GM23338 (cell line): ENCODE measurements around the gene TAAR5. TPM values are rescaled to one million over a fixed set of nuclear protein-coding genes. Genes with fewer than 3 reads are reported as not detected.

Source experiments
- ATAC-seq: fragments of 200-7000 bp; cut with Tn5 transposase; 3 replicates; pipeline ENCODE4 v1.9.1; 2020
- DNase-seq: peaks from one replicate; pipeline ENCODE4 v3.0.0-alpha.2; 2015; ENCODE audit warnings: low spot score
- H2AFZ ChIP-seq: fragments of 200-600 bp; sonication (generic); 2 replicates; pipeline ENCODE4 v1.8.0; 2016; ENCODE audit warnings: antibody characterized with exemption, mild to moderate bottlenecking, moderate library complexity
- H3F3A ChIP-seq: fragments of 200-600 bp; sonication (generic); replicated peaks from 2 replicates; pipeline ENCODE4 v1.8.0; 2017; ENCODE audit warnings: antibody characterized with exemption, mixed run types, low read depth
- H3K27ac ChIP-seq: fragments of 200-600 bp; sonication (generic); 2 replicates; pipeline ENCODE4 v1.6.1; 2016; ENCODE audit warnings: low read depth
- H3K27me3 ChIP-seq: fragments of 200-600 bp; sonication (generic); 2 replicates; pipeline ENCODE4 v1.8.0; 2016; ENCODE audit warnings: mild to moderate bottlenecking, mixed run types, moderate library complexity; ENCODE audit not compliant: insufficient read depth
- H3K36me3 ChIP-seq: fragments of 200-600 bp; sonication (generic); 2 replicates; pipeline ENCODE4 v1.8.0; 2016; ENCODE audit warnings: mild to moderate bottlenecking; ENCODE audit not compliant: insufficient read depth
- H3K4me1 ChIP-seq: fragments of 200-600 bp; sonication (generic); 2 replicates; pipeline ENCODE4 v1.8.0; 2016; ENCODE audit warnings: mild to moderate bottlenecking, moderate library complexity; ENCODE audit not compliant: insufficient read depth
- H3K4me2 ChIP-seq: fragments of 200-600 bp; sonication (generic); 2 replicates; pipeline ENCODE4 v1.7.1; 2017; ENCODE audit warnings: mixed run types
- H3K4me3 ChIP-seq: fragments of 200-600 bp; sonication (generic); 2 replicates; pipeline ENCODE4 v1.6.1; 2016; ENCODE audit warnings: mixed run types
- H3K79me2 ChIP-seq: fragments of 200-600 bp; sonication (generic); replicated peaks from 2 replicates; pipeline ENCODE4 v1.8.0; 2017; ENCODE audit warnings: mild to moderate bottlenecking; ENCODE audit not compliant: insufficient read depth
- H3K9me2 ChIP-seq: fragments of 200-600 bp; sonication (generic); 2 replicates; pipeline ENCODE4 v1.8.0; 2017; ENCODE audit not compliant: insufficient read depth
- H4K20me1 ChIP-seq: fragments of 200-600 bp; sonication (generic); replicated peaks from 2 replicates; pipeline ENCODE4 v1.8.0; 2017; ENCODE audit warnings: mild to moderate bottlenecking; ENCODE audit not compliant: insufficient read depth
- H3K27ac Mint-ChIP-seq: 2 replicates; pipeline ENCODE4 v1.8.0; 2020; ENCODE audit warnings: inconsistent platforms, mild to moderate bottlenecking, moderate library complexity, mixed read lengths
- H3K27me3 Mint-ChIP-seq: 3 replicates; pipeline ENCODE4 v1.8.0; 2022; ENCODE audit warnings: low read depth, mild to moderate bottlenecking, moderate library complexity, mixed read lengths, inconsistent platforms; ENCODE audit not compliant: insufficient read depth, poor library complexity
- H3K36me3 Mint-ChIP-seq: 3 replicates; pipeline ENCODE4 v1.8.0; 2021; ENCODE audit warnings: low read depth, mild to moderate bottlenecking, inconsistent platforms, moderate library complexity, mixed read lengths
- H3K4me1 Mint-ChIP-seq: 3 replicates; pipeline ENCODE4 v1.8.0; 2020; ENCODE audit warnings: mild to moderate bottlenecking, inconsistent platforms, mixed read lengths
- H3K4me3 Mint-ChIP-seq: 3 replicates; pipeline ENCODE4 v1.8.0; 2021; ENCODE audit warnings: moderate library complexity, mild to moderate bottlenecking, inconsistent platforms, mixed read lengths
- H3K9me3 Mint-ChIP-seq: 3 replicates; pipeline ENCODE4 v1.8.0; 2020; ENCODE audit warnings: moderate library complexity, mild to moderate bottlenecking, inconsistent platforms, mixed read lengths
- CREB1 ChIP-seq: fragments of 250-450 bp; sonication (Bioruptor Pico); IDR thresholded peaks from 2 replicates; pipeline ENCODE4 v1.5.0; 2020; ENCODE audit warnings: low read depth, mild to moderate bottlenecking, moderate library complexity
- EZH2 ChIP-seq: fragments of 200-600 bp; sonication (generic); IDR thresholded peaks from one replicate; pipeline ENCODE4 v1.8.0; 2017; ENCODE audit warnings: antibody characterized with exemption, mild to moderate bottlenecking, low read depth; ENCODE audit not compliant: unreplicated experiment
- EZH2phosphoT487 ChIP-seq: fragments of 200-600 bp; sonication (generic); IDR thresholded peaks from one replicate; pipeline ENCODE4 v1.8.1; 2018; ENCODE audit warnings: antibody characterized with exemption; ENCODE audit not compliant: unreplicated experiment
- JUNB ChIP-seq: IDR thresholded peaks from one replicate; pipeline ENCODE4 v1.6.1; 2016; ENCODE audit warnings: antibody characterized with exemption; ENCODE audit not compliant: unreplicated experiment
- NANOG ChIP-seq: IDR thresholded peaks from 2 replicates; pipeline ENCODE4 v1.6.1; 2016; ENCODE audit warnings: antibody characterized with exemption, borderline replicate concordance
- POLR2AphosphoS5 ChIP-seq: IDR thresholded peaks from 2 replicates; pipeline ENCODE4 v1.6.1; 2016; ENCODE audit warnings: antibody characterized with exemption, low read depth
- STAT1 ChIP-seq: IDR thresholded peaks from one replicate; pipeline ENCODE4 v1.6.1; 2016; ENCODE audit warnings: antibody characterized with exemption; ENCODE audit not compliant: unreplicated experiment
- ZNF331 ChIP-seq: fragments of 250-450 bp; sonication (Bioruptor Pico); IDR thresholded peaks from 2 replicates; pipeline ENCODE4 v1.5.0; 2020; ENCODE audit warnings: low read depth, mild to moderate bottlenecking, moderate library complexity
- polyA plus RNA-seq: library from polyadenylated mRNA; unstranded; fragments of >200 nt; fragmentation: Nextera tagmentation; extraction: Ambion mirVana; gene quantifications from 2 replicates; pipeline ENCODE4 v1.2.1, GENCODE V29; 2016
- total RNA-seq: library from RNA; depleted of rRNA; stranded (reverse); fragments of >200 nt; shearing (Covaris generic); gene quantifications from 2 replicates; pipeline ENCODE4 v1.2.3, GENCODE V29; 2014
- TF ChIP-seq, protein P1 (sequence below): fragments of 250-450 bp; sonication (Bioruptor Pico); IDR thresholded peaks from 2 replicates; pipeline ENCODE4 v1.5.0; 2020; ENCODE audit warnings: mild to moderate bottlenecking, moderate library complexity
- TF ChIP-seq, protein P2 (sequence below): IDR thresholded peaks from 2 replicates; pipeline ENCODE4 v1.6.1; 2016; ENCODE audit warnings: antibody characterized with exemption
- TF ChIP-seq, protein P3 (sequence below), 2 experiments: fragments of 200-600 bp in 1 of 2; sonication (generic) in 1 of 2; conservative IDR thresholded peaks; 2 replicates each; pipeline versions ENCODE4 v1.5.1 to v1.6.1; 2016 to 2017; ENCODE audit warnings: antibody characterized with exemption in 2 of 2, low read depth in 2 of 2, mild to moderate bottlenecking in 2 of 2, moderate library complexity in 1 of 2

TAAR5 gene
- total and polyA plus RNA-seq, 2 experiments from 2014 or later = not detected

DNA sequence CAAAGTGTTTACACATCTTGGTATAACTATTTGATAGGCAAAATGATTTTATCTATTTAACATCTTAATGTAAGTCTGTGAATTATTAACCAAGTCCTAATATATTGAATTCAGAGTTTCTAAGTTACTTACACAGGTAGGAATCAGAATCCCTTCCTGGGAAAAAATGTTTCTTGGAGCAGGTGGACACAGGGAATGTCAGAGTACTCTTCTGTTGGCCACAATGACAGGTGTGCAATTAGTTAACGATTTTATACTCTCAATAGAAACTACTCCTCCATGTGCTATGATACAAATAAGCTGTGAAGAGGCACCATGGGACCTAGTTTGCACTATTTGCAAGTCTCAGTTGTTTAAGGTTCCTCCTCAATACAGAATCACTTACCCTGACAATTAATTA lies 821 bp upstream of the TAAR5 start:
- no peak for ATAC-seq
- Histone ChIP-seq H3K4me2 (no peak overlapping the region), H3K27me3 (no peaks in the 10 kb centered on the region), H3F3A (no peaks in the 10 kb centered on the region), H2AFZ (no peak overlapping the region), H3K4me1 (no peaks in the 10 kb centered on the region), H3K79me2 (no peaks in the 10 kb centered on the region), H3K9me2 (no peaks in the 10 kb centered on the region), H3K4me3 (no peak overlapping the region), H3K27ac (no peak overlapping the region), H4K20me1 (no peaks in the 10 kb centered on the region), H3K36me3 (no peaks in the 10 kb centered on the region)
- Mint-ChIP-seq H3K27ac (no peak overlapping the region), H3K4me3 (no peak overlapping the region), H3K9me3 (no peaks in the 10 kb centered on the region), H3K27me3 (peaks cover 2% of the 10 kb centered on the region), H3K36me3 (no peaks in the 10 kb centered on the region), H3K4me1 (no peaks in the 10 kb centered on the region)
- DNase-seq = no peak
- no peak for TF ChIP-seq POLR2AphosphoS5
- TF ChIP-seq, protein P1, sequence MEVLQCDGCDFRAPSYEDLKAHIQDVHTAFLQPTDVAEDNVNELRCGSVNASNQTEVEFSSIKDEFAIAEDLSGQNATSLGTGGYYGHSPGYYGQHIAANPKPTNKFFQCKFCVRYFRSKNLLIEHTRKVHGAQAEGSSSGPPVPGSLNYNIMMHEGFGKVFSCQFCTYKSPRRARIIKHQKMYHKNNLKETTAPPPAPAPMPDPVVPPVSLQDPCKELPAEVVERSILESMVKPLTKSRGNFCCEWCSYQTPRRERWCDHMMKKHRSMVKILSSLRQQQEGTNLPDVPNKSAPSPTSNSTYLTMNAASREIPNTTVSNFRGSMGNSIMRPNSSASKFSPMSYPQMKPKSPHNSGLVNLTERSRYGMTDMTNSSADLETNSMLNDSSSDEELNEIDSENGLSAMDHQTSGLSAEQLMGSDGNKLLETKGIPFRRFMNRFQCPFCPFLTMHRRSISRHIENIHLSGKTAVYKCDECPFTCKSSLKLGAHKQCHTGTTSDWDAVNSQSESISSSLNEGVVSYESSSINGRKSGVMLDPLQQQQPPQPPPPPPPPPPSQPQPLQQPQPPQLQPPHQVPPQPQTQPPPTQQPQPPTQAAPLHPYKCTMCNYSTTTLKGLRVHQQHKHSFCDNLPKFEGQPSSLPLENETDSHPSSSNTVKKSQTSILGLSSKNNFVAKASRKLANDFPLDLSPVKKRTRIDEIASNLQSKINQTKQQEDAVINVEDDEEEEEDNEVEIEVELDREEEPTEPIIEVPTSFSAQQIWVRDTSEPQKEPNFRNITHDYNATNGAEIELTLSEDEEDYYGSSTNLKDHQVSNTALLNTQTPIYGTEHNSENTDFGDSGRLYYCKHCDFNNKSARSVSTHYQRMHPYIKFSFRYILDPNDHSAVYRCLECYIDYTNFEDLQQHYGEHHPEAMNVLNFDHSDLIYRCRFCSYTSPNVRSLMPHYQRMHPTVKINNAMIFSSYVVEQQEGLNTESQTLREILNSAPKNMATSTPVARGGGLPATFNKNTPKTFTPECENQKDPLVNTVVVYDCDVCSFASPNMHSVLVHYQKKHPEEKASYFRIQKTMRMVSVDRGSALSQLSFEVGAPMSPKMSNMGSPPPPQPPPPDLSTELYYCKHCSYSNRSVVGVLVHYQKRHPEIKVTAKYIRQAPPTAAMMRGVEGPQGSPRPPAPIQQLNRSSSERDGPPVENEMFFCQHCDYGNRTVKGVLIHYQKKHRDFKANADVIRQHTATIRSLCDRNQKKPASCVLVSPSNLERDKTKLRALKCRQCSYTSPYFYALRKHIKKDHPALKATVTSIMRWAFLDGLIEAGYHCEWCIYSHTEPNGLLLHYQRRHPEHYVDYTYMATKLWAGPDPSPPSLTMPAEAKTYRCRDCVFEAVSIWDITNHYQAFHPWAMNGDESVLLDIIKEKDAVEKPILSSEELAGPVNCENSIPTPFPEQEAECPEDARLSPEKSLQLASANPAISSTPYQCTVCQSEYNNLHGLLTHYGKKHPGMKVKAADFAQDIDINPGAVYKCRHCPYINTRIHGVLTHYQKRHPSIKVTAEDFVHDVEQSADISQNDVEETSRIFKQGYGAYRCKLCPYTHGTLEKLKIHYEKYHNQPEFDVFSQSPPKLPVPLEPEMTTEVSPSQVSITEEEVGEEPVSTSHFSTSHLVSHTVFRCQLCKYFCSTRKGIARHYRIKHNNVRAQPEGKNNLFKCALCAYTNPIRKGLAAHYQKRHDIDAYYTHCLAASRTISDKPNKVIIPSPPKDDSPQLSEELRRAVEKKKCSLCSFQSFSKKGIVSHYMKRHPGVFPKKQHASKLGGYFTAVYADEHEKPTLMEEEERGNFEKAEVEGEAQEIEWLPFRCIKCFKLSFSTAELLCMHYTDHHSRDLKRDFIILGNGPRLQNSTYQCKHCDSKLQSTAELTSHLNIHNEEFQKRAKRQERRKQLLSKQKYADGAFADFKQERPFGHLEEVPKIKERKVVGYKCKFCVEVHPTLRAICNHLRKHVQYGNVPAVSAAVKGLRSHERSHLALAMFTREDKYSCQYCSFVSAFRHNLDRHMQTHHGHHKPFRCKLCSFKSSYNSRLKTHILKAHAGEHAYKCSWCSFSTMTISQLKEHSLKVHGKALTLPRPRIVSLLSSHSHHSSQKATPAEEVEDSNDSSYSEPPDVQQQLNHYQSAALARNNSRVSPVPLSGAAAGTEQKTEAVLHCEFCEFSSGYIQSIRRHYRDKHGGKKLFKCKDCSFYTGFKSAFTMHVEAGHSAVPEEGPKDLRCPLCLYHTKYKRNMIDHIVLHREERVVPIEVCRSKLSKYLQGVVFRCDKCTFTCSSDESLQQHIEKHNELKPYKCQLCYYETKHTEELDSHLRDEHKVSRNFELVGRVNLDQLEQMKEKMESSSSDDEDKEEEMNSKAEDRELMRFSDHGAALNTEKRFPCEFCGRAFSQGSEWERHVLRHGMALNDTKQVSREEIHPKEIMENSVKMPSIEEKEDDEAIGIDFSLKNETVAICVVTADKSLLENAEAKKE (CRISPR knock-in tag) = no peak
- no peak for TF ChIP-seq EZH2phosphoT487
- no peak for TF ChIP-seq STAT1
- TF ChIP-seq CREB1 (CRISPR knock-in tag) = no peak

DNA sequence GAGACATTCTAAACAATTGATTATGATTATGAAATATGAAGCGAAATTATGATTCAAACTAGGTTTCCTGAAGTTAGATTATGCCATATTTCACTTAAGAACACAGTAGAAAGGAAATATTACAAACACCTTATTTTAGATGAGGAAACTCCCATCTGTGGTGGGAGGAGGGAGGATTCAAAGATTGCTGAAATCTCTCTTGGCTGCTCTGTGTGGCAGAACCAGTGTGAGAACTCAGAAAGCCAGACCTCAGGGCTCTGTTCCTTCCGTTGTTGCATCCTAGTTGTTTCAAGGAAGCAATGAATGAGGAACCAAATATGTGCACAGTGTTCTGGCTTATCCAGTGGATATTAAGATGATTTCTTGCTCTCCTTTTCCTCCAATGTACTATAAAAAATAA lies 2.1 kb downstream of the TAAR5 start:
- Mint-ChIP-seq H3K4me1 (peaks cover 6% of the 10 kb centered on the region), H3K27me3 (peaks cover 2% of the 10 kb centered on the region), H3K27ac (no peak overlapping the region), H3K36me3 (no peaks in the 10 kb centered on the region), H3K9me3 (no peaks in the 10 kb centered on the region), H3K4me3 (no peak overlapping the region)
- H3K4me2 ChIP-seq = no peak overlapping the region
- no peaks in the 10 kb centered on the region for H3K4me1 ChIP-seq
- no peaks in the 10 kb centered on the region for H3K79me2 ChIP-seq
- H3K36me3 ChIP-seq = no peaks in the 10 kb centered on the region
- H3F3A ChIP-seq = no peaks in the 10 kb centered on the region
- TF ChIP-seq JUNB (no peak), STAT1 (no peak), EZH2 (no peak), NANOG (no peak), ZNF331 (CRISPR knock-in tag) (no peak)
- TF ChIP-seq, protein P2, sequence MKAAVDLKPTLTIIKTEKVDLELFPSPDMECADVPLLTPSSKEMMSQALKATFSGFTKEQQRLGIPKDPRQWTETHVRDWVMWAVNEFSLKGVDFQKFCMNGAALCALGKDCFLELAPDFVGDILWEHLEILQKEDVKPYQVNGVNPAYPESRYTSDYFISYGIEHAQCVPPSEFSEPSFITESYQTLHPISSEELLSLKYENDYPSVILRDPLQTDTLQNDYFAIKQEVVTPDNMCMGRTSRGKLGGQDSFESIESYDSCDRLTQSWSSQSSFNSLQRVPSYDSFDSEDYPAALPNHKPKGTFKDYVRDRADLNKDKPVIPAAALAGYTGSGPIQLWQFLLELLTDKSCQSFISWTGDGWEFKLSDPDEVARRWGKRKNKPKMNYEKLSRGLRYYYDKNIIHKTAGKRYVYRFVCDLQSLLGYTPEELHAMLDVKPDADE = no peak
- TF ChIP-seq, protein P3, sequence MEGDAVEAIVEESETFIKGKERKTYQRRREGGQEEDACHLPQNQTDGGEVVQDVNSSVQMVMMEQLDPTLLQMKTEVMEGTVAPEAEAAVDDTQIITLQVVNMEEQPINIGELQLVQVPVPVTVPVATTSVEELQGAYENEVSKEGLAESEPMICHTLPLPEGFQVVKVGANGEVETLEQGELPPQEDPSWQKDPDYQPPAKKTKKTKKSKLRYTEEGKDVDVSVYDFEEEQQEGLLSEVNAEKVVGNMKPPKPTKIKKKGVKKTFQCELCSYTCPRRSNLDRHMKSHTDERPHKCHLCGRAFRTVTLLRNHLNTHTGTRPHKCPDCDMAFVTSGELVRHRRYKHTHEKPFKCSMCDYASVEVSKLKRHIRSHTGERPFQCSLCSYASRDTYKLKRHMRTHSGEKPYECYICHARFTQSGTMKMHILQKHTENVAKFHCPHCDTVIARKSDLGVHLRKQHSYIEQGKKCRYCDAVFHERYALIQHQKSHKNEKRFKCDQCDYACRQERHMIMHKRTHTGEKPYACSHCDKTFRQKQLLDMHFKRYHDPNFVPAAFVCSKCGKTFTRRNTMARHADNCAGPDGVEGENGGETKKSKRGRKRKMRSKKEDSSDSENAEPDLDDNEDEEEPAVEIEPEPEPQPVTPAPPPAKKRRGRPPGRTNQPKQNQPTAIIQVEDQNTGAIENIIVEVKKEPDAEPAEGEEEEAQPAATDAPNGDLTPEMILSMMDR (conservative IDR thresholded peaks at IDR 0.05; ENCODE audit: low read depth in 2 of 2) = no peak
- DNase-seq = no peak
- H2AFZ ChIP-seq = no peak overlapping the region
- H4K20me1 ChIP-seq = no peaks in the 10 kb centered on the region
- H3K9me2 ChIP-seq = no peaks in the 10 kb centered on the region
- no peaks in the 10 kb centered on the region for H3K27me3 ChIP-seq
- no peak for ATAC-seq
- no peak overlapping the region for H3K4me3 ChIP-seq
- H3K27ac ChIP-seq = no peak overlapping the region
